K562 (cell line): Measurements from ENCODE around the gene EEF1A1. TPM values are rescaled to one million over a fixed set of nuclear protein-coding genes. Genes with fewer than 3 reads are reported as not detected.
A peak's percentile ranks its signal among the peaks of the same experiment; 100 is the strongest.

Source experiments
- ATAC-seq: fragments of 200-7000 bp; cut with Tn5 transposase; 3 replicates; pipeline ENCODE4 v1.9.1; 2020; ENCODE audit warnings: moderate library complexity
- BruUV-seq: library from RNA; stranded (reverse); fragments of 400-500 nt; replicated peaks from 2 replicates; lab custom pipeline; 2021; lab: Mats Ljungman, UMichigan
- CTCF ChIA-PET: fragments of 300-600 bp; formaldehyde crosslinking; extraction: SDS; loops from one replicate; lab custom pipeline; 2021; ENCODE audit warnings: low intra/inter-chr PET ratio; lab: Yijun Ruan, JAX
- POLR2A ChIA-PET: fragments of 300-600, 350-650 bp; sonication (Branson Sonifier 250); formaldehyde crosslinking; extraction: SDS; loops from one replicate; lab custom pipeline; 2021; ENCODE audit warnings: antibody characterized with exemption, inconsistent platforms; lab: Yijun Ruan, JAX
- DNase-seq, 4 experiments: peaks; one replicate each; pipeline versions ENCODE4 v3.0.0 to v3.0.0-alpha.2; 2011 to 2018; ENCODE audit warnings: low spot score in 3 of 4, mixed read lengths in 3 of 4; ENCODE audit errors: extremely low read depth in 1 of 4
- FAIRE-seq: peaks from 2 replicates; lab custom pipeline; 2011; peaks lifted over from hg19 to GRCh38; lab: Jason Lieb, UNC
- H2AFZ ChIP-seq: 2 replicates; pipeline ENCODE4 v1.6.0; 2011; ENCODE audit warnings: low read depth, low read length, control low read depth, inconsistent platforms
- H3K27ac ChIP-seq: fragments of 200-600 bp; 3 replicates; pipeline ENCODE4 v1.8.0; 2011; ENCODE audit warnings: low read depth, mild to moderate bottlenecking, control low read depth, inconsistent platforms, low read length, moderate library complexity, mixed read lengths; ENCODE audit errors: extremely low read depth
- H3K27me3 ChIP-seq, 2 experiments: fragments of 300-600 bp in 1 of 2; 2 replicates in 1 of 2; 3 replicates in 1 of 2; pipeline versions ENCODE4 v1.6.0 to v1.8.0; 2011; ENCODE audit warnings: inconsistent platforms in 2 of 2, low read length in 2 of 2, mild to moderate bottlenecking in 1 of 2, mixed read lengths in 1 of 2, moderate library complexity in 1 of 2; ENCODE audit not compliant: control insufficient read depth in 2 of 2, insufficient read depth in 2 of 2
- H3K36me3 ChIP-seq: fragments of 300-600 bp; 3 replicates; pipeline ENCODE4 v1.8.0; 2011; ENCODE audit warnings: mild to moderate bottlenecking, low read length, inconsistent platforms; ENCODE audit not compliant: control insufficient read depth, insufficient read depth
- H3K4me1 ChIP-seq, 2 experiments: fragments of 200-600 bp in 1 of 2; replicated peaks in 1 of 2; 2 replicates in 1 of 2; 3 replicates in 1 of 2; pipeline versions ENCODE4 v1.5.1 to v1.8.0; 2011; ENCODE audit warnings: inconsistent platforms in 2 of 2, low read length in 2 of 2, mild to moderate bottlenecking in 1 of 2, mixed read lengths in 1 of 2, moderate library complexity in 1 of 2; ENCODE audit not compliant: control insufficient read depth in 2 of 2, insufficient read depth in 2 of 2
- H3K4me2 ChIP-seq: 2 replicates; pipeline ENCODE4 v1.6.1; 2011; ENCODE audit warnings: low read length, control low read depth, inconsistent platforms, mixed read lengths; ENCODE audit not compliant: insufficient read depth
- H3K4me3 ChIP-seq: fragments of 200-600 bp; sonication (generic), shearing (Covaris generic); 2 replicates; pipeline ENCODE4 v1.5.1; 2016; ENCODE audit warnings: control low read depth, inconsistent platforms
- H3K79me2 ChIP-seq: fragments of 200-600 bp; 3 replicates; pipeline ENCODE4 v1.8.0; 2011; ENCODE audit warnings: low read length, inconsistent platforms; ENCODE audit not compliant: control insufficient read depth, insufficient read depth
- H3K9ac ChIP-seq, 2 experiments: 2 replicates each; pipeline versions ENCODE4 v1.6.0 to v1.6.1; 2011; ENCODE audit warnings: low read depth in 2 of 2, low read length in 2 of 2, control low read depth in 1 of 2, inconsistent platforms in 1 of 2, mild to moderate bottlenecking in 1 of 2, mixed read lengths in 1 of 2; ENCODE audit not compliant: insufficient read depth in 1 of 2
- H3K9me1 ChIP-seq: one replicate; pipeline ENCODE4 v1.6.0; 2011; ENCODE audit warnings: inconsistent platforms, mild to moderate bottlenecking, low read length, moderate library complexity; ENCODE audit not compliant: control insufficient read depth, insufficient read depth
- H3K9me3 ChIP-seq: replicated peaks from 2 replicates; pipeline ENCODE4 v1.5.1; 2011; ENCODE audit warnings: low read depth, low read length, inconsistent platforms; ENCODE audit not compliant: control insufficient read depth, insufficient read depth
- H4K20me1 ChIP-seq: replicated peaks from 2 replicates; pipeline ENCODE4 v1.6.1; 2011; ENCODE audit warnings: low read length, inconsistent platforms, mixed read lengths; ENCODE audit not compliant: control insufficient read depth, insufficient read depth
- CBFA2T2 ChIP-seq: fragments of 450-650 bp; conservative IDR thresholded peaks from 2 replicates; pipeline ENCODE4 v1.6.1; 2017; ENCODE audit warnings: mild to moderate bottlenecking
- EGR1 ChIP-seq: fragments of 450-650 bp; conservative IDR thresholded peaks from 2 replicates; pipeline ENCODE4 v1.6.1; 2017; ENCODE audit warnings: mild to moderate bottlenecking
- MXI1 ChIP-seq: IDR thresholded peaks from 2 replicates; pipeline ENCODE4 v1.6.1; 2011; ENCODE audit warnings: low read depth, mild to moderate bottlenecking, improper control_type of control experiment, low read length
- SREBF2 ChIP-seq: sonication (generic); formaldehyde crosslinking; IDR thresholded peaks from 2 replicates; pipeline ENCODE4 v1.4.0; 2020; ENCODE audit warnings: mild to moderate bottlenecking, missing genetic modification reagents
- SUPT5H ChIP-seq: fragments of 450-650 bp; IDR thresholded peaks from 2 replicates; pipeline ENCODE4 v1.6.1; 2016
- XRCC4 ChIP-seq: IDR thresholded peaks from one replicate; pipeline ENCODE4 v1.6.1; 2011; ENCODE audit not compliant: insufficient read depth, insufficient read length; ENCODE audit errors: extremely low read depth
- ZNF347 ChIP-seq: fragments of 450-650 bp; formaldehyde crosslinking; IDR thresholded peaks from 2 replicates; pipeline ENCODE4 v1.4.0; 2020; ENCODE audit warnings: low read depth, mild to moderate bottlenecking, moderate library complexity
- WGBS: fragments of 100-300 bp; shearing (Covaris generic); methylation state at CpG from one replicate; pipeline ENCODE4 v1.1.6; 2016; ENCODE audit warnings: low coverage, mixed read lengths; ENCODE audit not compliant: insufficient coverage; ENCODE audit errors: missing lambda C conversion rate; 5-methylcytosine and 5-hydroxymethylcytosine counted together
- in situ Hi-C: fragments of 300-500 bp; cut with MboI; formaldehyde crosslinking; loops from 4 replicates; pipeline ENCODE4 v1.15.0; 2018; ENCODE audit warnings: inconsistent platforms, mixed read lengths
- intact Hi-C: fragments of 100-400 bp; cut with micrococcal nuclease; formaldehyde crosslinking; loops from 2 replicates; pipeline ENCODE4 v1.14.2; 2022
- polyA plus RNA-seq, 8 experiments: library from polyadenylated mRNA; depleted of rRNA in 4 of 8; stranded (reverse) in 5 of 8; unstranded in 3 of 8; fragments of >200 nt; fragmentation: Nextera tagmentation in 2 of 8; fragmentation: Illumina TruSeq in 1 of 8; extraction: Ambion mirVana in 2 of 8; extraction: Trizol in 1 of 8; gene quantifications; 2 replicates each; pipeline versions ENCODE4 v1.2.1 to v1.2.3, GENCODE V29; 2011 to 2014; ENCODE audit warnings: inconsistent platforms in 1 of 8, missing spikeins in 1 of 8
- total RNA-seq, 7 experiments: library from RNA; depleted of rRNA in 6 of 7; stranded (reverse); fragments of >200 nt in 6 of 7; fragmentation: Illumina TruSeq in 2 of 7; extraction: Trizol in 2 of 7; gene quantifications; 2 replicates each; pipeline versions ENCODE4 v1.2.1 to v1.2.3, GENCODE V29; 2011 to 2021; ENCODE audit warnings: low replicate concordance in 1 of 7
- TF ChIP-seq, protein P1 (sequence below): sonication (generic); formaldehyde crosslinking; IDR thresholded peaks from 2 replicates; pipeline ENCODE4 v1.8.0; 2022; ENCODE audit warnings: mild to moderate bottlenecking, missing genetic modification reagents

Gene EEF1A1
- total and polyA plus RNA-seq, 9 of the 15 experiments (the other 6 are each of a cell fraction or from before 2014, with no cell fraction given): 6,453 to 17,323 (median 11,082) TPM

GRCh38 chr6:73537677-73538076, 16.8 kb upstream of the EEF1A1 start:
- FAIRE-seq: no peak
- ChIA-PET CTCF (no interaction called here), POLR2A (interaction anchor here (0.6 to 2.5 kb wide), 6 partner anchors 11 to 76 kb away, joined by 3 to 12 read pairs (median 3); partner anchors contain the start of genes EEF1A1 and MTO1)
- Histone ChIP-seq H3K27ac (no peak overlapping the region), H2AFZ (peak overlapping the region; percentile 40; the same call in 1 of the 2 replicates), H3K27me3 (no peaks in the 10 kb centered on the region), H4K20me1 (no peaks in the 10 kb centered on the region), H3K4me2 (no peak overlapping the region), H3K36me3 (no peaks in the 10 kb centered on the region), H3K79me2 (no peaks in the 10 kb centered on the region), H3K4me1 (no peaks in the 10 kb centered on the region), H3K4me3 (no peak overlapping the region), H3K9me3 (no peaks in the 10 kb centered on the region), H3K9me1 (no peaks in the 10 kb centered on the region), H3K9ac (no peak overlapping the region)
- 38% methylated on average over 3 of the region's 3 CpGs for WGBS
- in situ Hi-C loops: no loop called here
- intact Hi-C loops: no loop called here
- no TSS peak for BruUV-seq
- no peak for DNase-seq
- no peak for ATAC-seq
- no peak for TF ChIP-seq SREBF2 (CRISPR knock-in tag)
- no peak for TF ChIP-seq MXI1

- Histone ChIP-seq H3K79me2 (no peaks in the 10 kb centered on the region), H3K9me3 (no peaks in the 10 kb centered on the region), H2AFZ (no peak overlapping the region), H3K9me1 (no peaks in the 10 kb centered on the region), H4K20me1 (no peaks in the 10 kb centered on the region), H3K27ac (no peak overlapping the region), H3K27me3 (no peaks in the 10 kb centered on the region), H3K4me2 (no peak overlapping the region), H3K4me1 (no peaks in the 10 kb centered on the region), H3K36me3 (no peaks in the 10 kb centered on the region), H3K9ac (no peak overlapping the region), H3K4me3 (no peak overlapping the region)
- intact Hi-C loops: no loop called here
- WGBS: 49% methylated on average over 2 of the region's 2 CpGs
- ATAC-seq (no peak), DNase-seq (no peak), FAIRE-seq (no peak)
- in situ Hi-C loops: no loop called here
- TF ChIP-seq CBFA2T2 (no peak), EGR1 (no peak), SUPT5H (no peak), XRCC4 (no peak), ZNF347 (CRISPR knock-in tag) (no peak)
- TF ChIP-seq, protein P1, sequence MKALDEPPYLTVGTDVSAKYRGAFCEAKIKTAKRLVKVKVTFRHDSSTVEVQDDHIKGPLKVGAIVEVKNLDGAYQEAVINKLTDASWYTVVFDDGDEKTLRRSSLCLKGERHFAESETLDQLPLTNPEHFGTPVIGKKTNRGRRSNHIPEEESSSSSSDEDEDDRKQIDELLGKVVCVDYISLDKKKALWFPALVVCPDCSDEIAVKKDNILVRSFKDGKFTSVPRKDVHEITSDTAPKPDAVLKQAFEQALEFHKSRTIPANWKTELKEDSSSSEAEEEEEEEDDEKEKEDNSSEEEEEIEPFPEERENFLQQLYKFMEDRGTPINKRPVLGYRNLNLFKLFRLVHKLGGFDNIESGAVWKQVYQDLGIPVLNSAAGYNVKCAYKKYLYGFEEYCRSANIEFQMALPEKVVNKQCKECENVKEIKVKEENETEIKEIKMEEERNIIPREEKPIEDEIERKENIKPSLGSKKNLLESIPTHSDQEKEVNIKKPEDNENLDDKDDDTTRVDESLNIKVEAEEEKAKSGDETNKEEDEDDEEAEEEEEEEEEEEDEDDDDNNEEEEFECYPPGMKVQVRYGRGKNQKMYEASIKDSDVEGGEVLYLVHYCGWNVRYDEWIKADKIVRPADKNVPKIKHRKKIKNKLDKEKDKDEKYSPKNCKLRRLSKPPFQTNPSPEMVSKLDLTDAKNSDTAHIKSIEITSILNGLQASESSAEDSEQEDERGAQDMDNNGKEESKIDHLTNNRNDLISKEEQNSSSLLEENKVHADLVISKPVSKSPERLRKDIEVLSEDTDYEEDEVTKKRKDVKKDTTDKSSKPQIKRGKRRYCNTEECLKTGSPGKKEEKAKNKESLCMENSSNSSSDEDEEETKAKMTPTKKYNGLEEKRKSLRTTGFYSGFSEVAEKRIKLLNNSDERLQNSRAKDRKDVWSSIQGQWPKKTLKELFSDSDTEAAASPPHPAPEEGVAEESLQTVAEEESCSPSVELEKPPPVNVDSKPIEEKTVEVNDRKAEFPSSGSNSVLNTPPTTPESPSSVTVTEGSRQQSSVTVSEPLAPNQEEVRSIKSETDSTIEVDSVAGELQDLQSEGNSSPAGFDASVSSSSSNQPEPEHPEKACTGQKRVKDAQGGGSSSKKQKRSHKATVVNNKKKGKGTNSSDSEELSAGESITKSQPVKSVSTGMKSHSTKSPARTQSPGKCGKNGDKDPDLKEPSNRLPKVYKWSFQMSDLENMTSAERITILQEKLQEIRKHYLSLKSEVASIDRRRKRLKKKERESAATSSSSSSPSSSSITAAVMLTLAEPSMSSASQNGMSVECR (CRISPR knock-in tag): no peak
- CTCF ChIA-PET: no interaction called here
- BruUV-seq: no TSS peak
- POLR2A ChIA-PET: interaction anchor here (6.8 kb wide), 1 partner anchor 14 kb away, joined by 52 read pairs; the partner anchor contains the start of gene EEF1A1
These were observed 13.8 kb upstream of the EEF1A1 start for GRCh38 chr6:73534628-73535027.
